ENCODE data around the gene COQ9.
"Not testable (repeated sequence)": the region's sequence is repeated elsewhere in the genome, so short reads cannot be mapped to it uniquely, and the experiment has no call there.

COQ9 gene

GRCh38 chr16:57447186-57447962, at the start of gene COQ9, which contains the start of gene CIAPIN1:
TSS of gene COQ9 (plus strand) at chr16:57447479. CDS start at chr16:57447506, 27 bp downstream.
TSS of gene CIAPIN1 (minus strand) at chr16:57447385. CDS start at chr16:57440928, 6,457 bp downstream.
- peak; percentile 89 for DNase-seq (ENCODE audit: low spot score)

- DNase-seq (ENCODE audit: low spot score) = not testable (repeated sequence)
These were observed 49.8 kb upstream of the COQ9 start for GRCh38 chr16:57397493-57397892.

- DNase-seq (ENCODE audit: low spot score) = no peak
These were observed 45.2 kb upstream of the COQ9 start for GRCh38 chr16:57401943-57402640.

- DNase-seq (ENCODE audit: low spot score) = no peak
These were observed 43.1 kb upstream of the COQ9 start, which contains the start of gene CCL17 for GRCh38 chr16:57403965-57404817. TSS of gene CCL17 (plus strand) at chr16:57404767. CDS start at chr16:57413933, 9,166 bp downstream.

- DNase-seq (ENCODE audit: low spot score) = no peak
These were observed 42.2 kb upstream of the COQ9 start for GRCh38 chr16:57405097-57405496.

- DNase-seq (ENCODE audit: low spot score) = no peak
These were observed 40.4 kb upstream of the COQ9 start for GRCh38 chr16:57406881-57407280.

GRCh38 chr16:57407521-57408353, 39.5 kb upstream of the COQ9 start:
- no peak for DNase-seq (ENCODE audit: low spot score)

GRCh38 chr16:57409065-57409464, 38.2 kb upstream of the COQ9 start:
- no peak for DNase-seq (ENCODE audit: low spot score)

- DNase-seq (ENCODE audit: low spot score) = no peak
These were observed 37.2 kb upstream of the COQ9 start for GRCh38 chr16:57409870-57410587.

- no peak for DNase-seq (ENCODE audit: low spot score)
These were observed 35.8 kb upstream of the COQ9 start for GRCh38 chr16:57411362-57411976.

GRCh38 chr16:57412584-57412983, 34.7 kb upstream of the COQ9 start:
- no peak for DNase-seq (ENCODE audit: low spot score)

- DNase-seq (ENCODE audit: low spot score) = no peak
These were observed 34.0 kb upstream of the COQ9 start for GRCh38 chr16:57413301-57413730.

GRCh38 chr16:57413733-57414132, 33.5 kb upstream of the COQ9 start:
- DNase-seq (ENCODE audit: low spot score) = no peak

- DNase-seq (ENCODE audit: low spot score) = no peak
These were observed 31.2 kb upstream of the COQ9 start for GRCh38 chr16:57416084-57416483.

- no peak for DNase-seq (ENCODE audit: low spot score)
These were observed 27.8 kb upstream of the COQ9 start for GRCh38 chr16:57419506-57419905.

- DNase-seq (ENCODE audit: low spot score) = no peak
These were observed 25.0 kb upstream of the COQ9 start for GRCh38 chr16:57422026-57422944.

- DNase-seq (ENCODE audit: low spot score) = no peak
These were observed 24.1 kb upstream of the COQ9 start for GRCh38 chr16:57423152-57423551.

- no peak for DNase-seq (ENCODE audit: low spot score)
These were observed 22.7 kb upstream of the COQ9 start for GRCh38 chr16:57424583-57424982.

GRCh38 chr16:57426356-57426755, 20.9 kb upstream of the COQ9 start:
- DNase-seq (ENCODE audit: low spot score) = no peak

Data from kidney capillary endothelial cell (primary cell).